Stomach (tissue), 4 donors: ENCODE results near the gene RPS6KA4.

Experiments
- CTCF ChIP-seq, 7 experiments: fragments of 450-650 bp in 4 of 7; fragments of 200-600 bp in 3 of 7; sonication (generic) in 3 of 7; IDR thresholded peaks; one replicate each; pipeline ENCODE4 v1.5.1; 2016 to 2019; ENCODE audit warnings: antibody characterized with exemption in 7 of 7, control low read depth in 2 of 7, mild to moderate bottlenecking in 1 of 7
- EP300 ChIP-seq: sonication (generic); formaldehyde crosslinking; IDR thresholded peaks from one replicate; pipeline ENCODE4 v1.6.1; 2017; ENCODE audit warnings: antibody characterized with exemption
- POLR2A ChIP-seq, 4 donors: fragments of 450-650 bp; IDR thresholded peaks; one replicate each; pipeline ENCODE4 v1.6.1; 2016; ENCODE audit warnings: antibody characterized with exemption in 4 of 4, control low read depth in 2 of 4, mild to moderate bottlenecking in 1 of 4, moderate library complexity in 1 of 4
- POLR2AphosphoS5 ChIP-seq, 3 donors: sonication (generic); formaldehyde crosslinking; IDR thresholded peaks; one replicate each; pipeline ENCODE4 v1.6.1; 2016; ENCODE audit warnings: antibody characterized with exemption in 3 of 3

GRCh38 chr11:64367931-64368672, 9.1 kb downstream of the RPS6KA4 start:
- no peak for TF ChIP-seq EP300
- no peak for TF ChIP-seq CTCF (IDR thresholded peaks at IDR 0.05)
- TF ChIP-seq POLR2A (IDR thresholded peaks at IDR 0.05), result no peak
- no peak for TF ChIP-seq POLR2AphosphoS5 (IDR thresholded peaks at IDR 0.05)
